ENCODE measurements around the gene GNB3. TPM values are rescaled to one million over a fixed set of nuclear protein-coding genes. Genes with fewer than 3 reads are reported as not detected.
"Not testable (repeated sequence)": the region's sequence is repeated elsewhere in the genome, so short reads cannot be mapped to it uniquely, and the experiment has no call there.

The GNB3 gene
- total RNA-seq, 1 experiment from 2014 or later, result 0.21 TPM

DNA sequence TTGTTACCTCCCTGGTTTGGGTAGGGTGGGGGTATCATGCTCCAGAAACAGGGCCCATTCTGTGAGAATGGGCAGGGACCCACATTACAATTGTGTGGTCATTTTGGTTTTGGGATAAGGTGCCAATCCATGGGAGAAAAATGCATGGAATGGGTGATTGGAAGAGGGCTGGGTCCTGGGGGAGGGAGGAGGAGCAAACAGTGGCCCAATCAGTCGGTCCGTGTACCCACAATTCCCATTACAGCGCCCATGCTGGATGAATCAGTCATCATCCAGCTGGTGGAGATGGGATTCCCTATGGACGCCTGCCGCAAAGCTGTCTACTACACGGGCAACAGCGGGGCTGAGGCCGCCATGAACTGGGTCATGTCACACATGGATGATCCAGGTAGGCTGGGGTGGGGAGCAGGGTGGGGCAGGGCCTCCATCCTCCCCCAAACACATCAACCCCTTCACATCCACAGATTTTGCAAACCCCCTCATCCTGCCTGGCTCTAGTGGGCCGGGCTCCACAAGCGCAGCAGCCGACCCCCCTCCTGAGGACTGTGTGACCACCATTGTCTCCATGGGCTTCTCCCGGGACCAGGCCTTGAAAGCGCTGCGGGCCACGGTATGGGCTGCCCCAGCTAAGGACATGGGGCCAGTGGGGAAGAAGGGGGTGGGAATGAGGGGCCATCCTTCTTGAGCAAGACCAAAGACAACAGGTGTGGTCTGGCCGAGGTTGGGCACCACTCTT is 23.0 kb downstream of the GNB3 start:
- Histone ChIP-seq H3K4me3 (ENCODE audit: low read depth in 2 of 2, low read length in 2 of 2) (no peak overlapping the region), H3K27ac (ENCODE audit: low read length) (no peak overlapping the region), H3K9me3 (ENCODE audit: control insufficient read depth, insufficient read depth, low read depth, low read length) (no peaks in the 10 kb centered on the region), H3K27me3 (ENCODE audit: control insufficient read depth, insufficient read depth, low read length) (no peaks in the 10 kb centered on the region), H3K36me3 (ENCODE audit: control insufficient read depth, insufficient read depth, low read length) (peaks cover 2% of the 10 kb centered on the region), H3K4me1 (ENCODE audit: control insufficient read depth, insufficient read depth, low read length) (peaks cover 7% of the 10 kb centered on the region)
- CTCF ChIA-PET, result no interaction called here
- POLR2A ChIA-PET, result no interaction called here
- intact Hi-C loops (cut with micrococcal nuclease; ENCODE audit: unreplicated experiment) (no loop called here), in situ Hi-C loops (cut with HindIII; ENCODE audit: low pct_unique_long_range_greater_than_20kb, low sequenced_read_pairs) (no loop called here)
- no TSS peak for BruUV-seq (replicated peaks)
- DNase-seq (ENCODE audit: low read depth, low spot score) (no peak), ATAC-seq (no peak)
- TF ChIP-seq POLR2AphosphoS5 (IDR thresholded peaks at IDR 0.05; ENCODE audit: low read depth, low read length) (no peak), TCF7L2 (IDR thresholded peaks at IDR 0.05; ENCODE audit: low read depth, low read length) (no peak), SIN3A (IDR thresholded peaks at IDR 0.05; ENCODE audit: borderline replicate concordance, insufficient read depth, low read depth, low read length) (no peak)
- TF ChIP-seq, protein P1, sequence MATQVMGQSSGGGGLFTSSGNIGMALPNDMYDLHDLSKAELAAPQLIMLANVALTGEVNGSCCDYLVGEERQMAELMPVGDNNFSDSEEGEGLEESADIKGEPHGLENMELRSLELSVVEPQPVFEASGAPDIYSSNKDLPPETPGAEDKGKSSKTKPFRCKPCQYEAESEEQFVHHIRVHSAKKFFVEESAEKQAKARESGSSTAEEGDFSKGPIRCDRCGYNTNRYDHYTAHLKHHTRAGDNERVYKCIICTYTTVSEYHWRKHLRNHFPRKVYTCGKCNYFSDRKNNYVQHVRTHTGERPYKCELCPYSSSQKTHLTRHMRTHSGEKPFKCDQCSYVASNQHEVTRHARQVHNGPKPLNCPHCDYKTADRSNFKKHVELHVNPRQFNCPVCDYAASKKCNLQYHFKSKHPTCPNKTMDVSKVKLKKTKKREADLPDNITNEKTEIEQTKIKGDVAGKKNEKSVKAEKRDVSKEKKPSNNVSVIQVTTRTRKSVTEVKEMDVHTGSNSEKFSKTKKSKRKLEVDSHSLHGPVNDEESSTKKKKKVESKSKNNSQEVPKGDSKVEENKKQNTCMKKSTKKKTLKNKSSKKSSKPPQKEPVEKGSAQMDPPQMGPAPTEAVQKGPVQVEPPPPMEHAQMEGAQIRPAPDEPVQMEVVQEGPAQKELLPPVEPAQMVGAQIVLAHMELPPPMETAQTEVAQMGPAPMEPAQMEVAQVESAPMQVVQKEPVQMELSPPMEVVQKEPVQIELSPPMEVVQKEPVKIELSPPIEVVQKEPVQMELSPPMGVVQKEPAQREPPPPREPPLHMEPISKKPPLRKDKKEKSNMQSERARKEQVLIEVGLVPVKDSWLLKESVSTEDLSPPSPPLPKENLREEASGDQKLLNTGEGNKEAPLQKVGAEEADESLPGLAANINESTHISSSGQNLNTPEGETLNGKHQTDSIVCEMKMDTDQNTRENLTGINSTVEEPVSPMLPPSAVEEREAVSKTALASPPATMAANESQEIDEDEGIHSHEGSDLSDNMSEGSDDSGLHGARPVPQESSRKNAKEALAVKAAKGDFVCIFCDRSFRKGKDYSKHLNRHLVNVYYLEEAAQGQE (IDR thresholded peaks at IDR 0.05; ENCODE audit: insufficient read depth in 1 of 2, low read depth in 2 of 2, low read length in 1 of 2), result no peak
- TF ChIP-seq, protein P2, sequence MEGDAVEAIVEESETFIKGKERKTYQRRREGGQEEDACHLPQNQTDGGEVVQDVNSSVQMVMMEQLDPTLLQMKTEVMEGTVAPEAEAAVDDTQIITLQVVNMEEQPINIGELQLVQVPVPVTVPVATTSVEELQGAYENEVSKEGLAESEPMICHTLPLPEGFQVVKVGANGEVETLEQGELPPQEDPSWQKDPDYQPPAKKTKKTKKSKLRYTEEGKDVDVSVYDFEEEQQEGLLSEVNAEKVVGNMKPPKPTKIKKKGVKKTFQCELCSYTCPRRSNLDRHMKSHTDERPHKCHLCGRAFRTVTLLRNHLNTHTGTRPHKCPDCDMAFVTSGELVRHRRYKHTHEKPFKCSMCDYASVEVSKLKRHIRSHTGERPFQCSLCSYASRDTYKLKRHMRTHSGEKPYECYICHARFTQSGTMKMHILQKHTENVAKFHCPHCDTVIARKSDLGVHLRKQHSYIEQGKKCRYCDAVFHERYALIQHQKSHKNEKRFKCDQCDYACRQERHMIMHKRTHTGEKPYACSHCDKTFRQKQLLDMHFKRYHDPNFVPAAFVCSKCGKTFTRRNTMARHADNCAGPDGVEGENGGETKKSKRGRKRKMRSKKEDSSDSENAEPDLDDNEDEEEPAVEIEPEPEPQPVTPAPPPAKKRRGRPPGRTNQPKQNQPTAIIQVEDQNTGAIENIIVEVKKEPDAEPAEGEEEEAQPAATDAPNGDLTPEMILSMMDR (IDR thresholded peaks at IDR 0.05), result no peak

DNA sequence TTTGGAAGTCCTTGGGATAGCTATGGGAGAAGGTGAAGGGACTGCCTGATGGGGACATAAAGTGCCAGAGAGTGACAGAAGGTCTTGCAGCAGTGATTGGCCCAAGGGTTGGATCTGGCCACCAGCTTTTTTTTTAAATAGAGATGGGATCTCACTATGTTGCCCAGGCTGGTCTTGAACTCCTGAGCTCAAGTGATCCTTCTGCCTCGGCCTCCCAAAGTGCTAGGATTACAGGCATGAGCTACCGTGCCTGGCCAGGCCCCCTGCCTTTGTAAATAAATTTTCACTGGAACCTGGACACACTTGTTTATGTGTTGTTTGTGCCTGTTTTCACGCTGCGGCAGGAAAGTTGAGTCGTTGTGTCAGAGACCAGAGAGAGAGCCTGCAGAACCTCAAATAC is 24.6 kb downstream of the GNB3 start:
- H3K4me1 ChIP-seq (ENCODE audit: control insufficient read depth, insufficient read depth, low read length), result peaks cover 18% of the 10 kb centered on the region
- POLR2A ChIA-PET; H3K4me3 ChIP-seq (ENCODE audit: low read depth in 2 of 2, low read length in 2 of 2); intact Hi-C loops (cut with micrococcal nuclease; ENCODE audit: unreplicated experiment); in situ Hi-C loops (cut with HindIII; ENCODE audit: low pct_unique_long_range_greater_than_20kb, low sequenced_read_pairs); DNase-seq (ENCODE audit: low read depth, low spot score); H3K9me3 ChIP-seq (ENCODE audit: control insufficient read depth, insufficient read depth, low read depth, low read length); ATAC-seq; CTCF ChIA-PET; H3K36me3 ChIP-seq (ENCODE audit: control insufficient read depth, insufficient read depth, low read length); BruUV-seq (replicated peaks); H3K27ac ChIP-seq (ENCODE audit: low read length); H3K27me3 ChIP-seq (ENCODE audit: control insufficient read depth, insufficient read depth, low read length): not testable (repeated sequence)

DNA sequence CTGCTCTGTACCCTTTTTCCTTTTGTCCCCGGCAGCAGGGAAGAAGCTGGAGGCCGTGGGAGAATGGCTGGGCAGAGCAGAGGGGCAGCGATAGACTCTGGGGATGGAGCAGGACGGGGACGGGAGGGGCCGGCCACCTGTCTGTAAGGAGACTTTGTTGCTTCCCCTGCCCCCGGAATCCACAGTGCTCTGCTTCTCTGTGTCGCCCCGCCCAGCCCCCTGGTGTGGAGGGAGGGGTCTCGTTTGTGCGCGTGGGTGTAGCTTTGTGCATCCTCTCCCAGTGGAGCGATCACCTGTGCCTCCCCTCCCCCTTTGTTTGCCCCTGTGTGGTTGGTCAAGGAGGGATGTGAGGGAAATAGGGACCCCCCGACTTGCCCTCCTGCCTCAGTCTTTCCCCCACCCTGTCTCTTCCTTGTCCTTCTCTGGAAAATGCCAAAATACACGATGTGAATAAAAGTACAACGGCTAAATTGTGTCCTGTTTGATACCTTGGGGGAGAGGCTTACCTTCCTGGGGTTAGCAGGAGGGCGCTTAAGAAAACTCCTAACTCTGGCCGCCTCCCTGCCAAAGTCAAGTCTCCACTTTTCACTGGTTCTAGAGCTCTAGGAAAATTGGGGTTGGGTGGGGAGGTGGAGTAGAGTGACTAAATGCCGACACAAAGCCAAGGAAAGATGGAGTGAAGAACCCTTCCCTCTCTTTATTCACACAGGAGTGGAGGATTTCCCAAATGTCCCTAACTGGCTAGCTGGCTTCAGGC is 25.6 kb downstream of the GNB3 start:
- H3K27ac ChIP-seq (ENCODE audit: low read length), result peak overlapping the region; percentile 82
- no TSS peak for BruUV-seq (replicated peaks)
- H3K27me3 ChIP-seq (ENCODE audit: control insufficient read depth, insufficient read depth, low read length), result no peaks in the 10 kb centered on the region
- no peaks in the 10 kb centered on the region for H3K9me3 ChIP-seq (ENCODE audit: control insufficient read depth, insufficient read depth, low read depth, low read length)
- no peak for ATAC-seq
- peaks cover 6% of the 10 kb centered on the region; the same call in 1 of the 2 replicates for H3K36me3 ChIP-seq (ENCODE audit: control insufficient read depth, insufficient read depth, low read length)
- ChIA-PET CTCF (no interaction called here), POLR2A (interaction anchor here (0.6 to 0.9 kb wide), 5 partner anchors 14 to 100 kb away, joined by 3 to 17 read pairs (median 7); partner anchors contain the start of genes PTMS and USP5)
- intact Hi-C loops (cut with micrococcal nuclease; ENCODE audit: unreplicated experiment) (no loop called here), in situ Hi-C loops (cut with HindIII; ENCODE audit: low pct_unique_long_range_greater_than_20kb, low sequenced_read_pairs) (no loop called here)
- peaks cover 27% of the 10 kb centered on the region for H3K4me1 ChIP-seq (ENCODE audit: control insufficient read depth, insufficient read depth, low read length)
- DNase-seq (ENCODE audit: low read depth, low spot score), result no peak
- H3K4me3 ChIP-seq (ENCODE audit: low read depth in 2 of 2, low read length in 2 of 2), result peak overlapping the region; percentile 61 to 92; a peak in 3 of 4 replicates
- TF ChIP-seq POLR2AphosphoS5 (IDR thresholded peaks at IDR 0.05; ENCODE audit: low read depth, low read length) (no peak), SIN3A (IDR thresholded peaks at IDR 0.05; ENCODE audit: borderline replicate concordance, insufficient read depth, low read depth, low read length) (no peak), TCF7L2 (IDR thresholded peaks at IDR 0.05; ENCODE audit: low read depth, low read length) (no peak)
- TF ChIP-seq, protein P2 (IDR thresholded peaks at IDR 0.05), result no peak
- TF ChIP-seq, protein P1 (IDR thresholded peaks at IDR 0.05; ENCODE audit: insufficient read depth in 1 of 2, low read depth in 2 of 2, low read length in 1 of 2), result no peak
